Neural cell (in vitro differentiated cells): ENCODE measurements around the gene CES5A. TPM values are rescaled to one million over a fixed set of nuclear protein-coding genes. Genes with fewer than 3 reads are reported as not detected.
"Not testable (repeated sequence)": the region's sequence is repeated elsewhere in the genome, so short reads cannot be mapped to it uniquely, and the experiment has no call there.

Experiments
- H2AFZ ChIP-seq: fragments of 200-600, 300-800 bp; sonication (generic), shearing (Covaris generic); 2 replicates; pipeline ENCODE4 v1.6.0; 2014; ENCODE audit warnings: low read depth, mild to moderate bottlenecking, antibody characterized with exemption, low read length, moderate library complexity
- H3F3A ChIP-seq: fragments of 200-600 bp; shearing (Covaris generic); 2 replicates; pipeline ENCODE4 v1.6.1; 2016; ENCODE audit warnings: mild to moderate bottlenecking, moderate library complexity, mixed read lengths, antibody characterized with exemption, low read length; ENCODE audit not compliant: insufficient read depth, poor library complexity, severe bottlenecking
- H3K27ac ChIP-seq: fragments of 200-600, 300-800 bp; sonication (generic), shearing (Covaris generic); 2 replicates; pipeline ENCODE4 v1.5.1; 2014; ENCODE audit warnings: mild to moderate bottlenecking, low read length, moderate library complexity
- H3K27me3 ChIP-seq: fragments of 300-800, 200-600 bp; sonication (generic), shearing (Covaris generic); 2 replicates; pipeline ENCODE4 v1.6.0; 2014; ENCODE audit warnings: mild to moderate bottlenecking, low read depth, low read length, moderate library complexity; ENCODE audit not compliant: insufficient read depth
- H3K36me3 ChIP-seq: fragments of 300-800, 200-600 bp; sonication (generic), shearing (Covaris generic); 2 replicates; pipeline ENCODE4 v1.5.1; 2014; ENCODE audit warnings: mild to moderate bottlenecking, antibody characterized with exemption, low read length, moderate library complexity; ENCODE audit not compliant: insufficient read depth
- H3K4me2 ChIP-seq: fragments of 300-800, 200-600 bp; sonication (generic), shearing (Covaris generic); 2 replicates; pipeline ENCODE4 v1.6.0; 2014; ENCODE audit warnings: mild to moderate bottlenecking, low read length
- H3K4me3 ChIP-seq: fragments of 300-800, 200-600 bp; sonication (generic), shearing (Covaris generic); 2 replicates; pipeline ENCODE4 v1.5.1; 2014; ENCODE audit warnings: mild to moderate bottlenecking, low read length, moderate library complexity
- H3K79me2 ChIP-seq: fragments of 200-600 bp; shearing (Covaris generic); replicated peaks from 2 replicates; pipeline ENCODE4 v1.6.0; 2014; ENCODE audit warnings: mild to moderate bottlenecking, low read length, moderate library complexity; ENCODE audit not compliant: insufficient read depth
- H3K9ac ChIP-seq: fragments of 300-800, 200-600 bp; sonication (generic), shearing (Covaris generic); 2 replicates; pipeline ENCODE4 v1.6.1; 2016; ENCODE audit warnings: mild to moderate bottlenecking, low read length, mixed read lengths
- H3K9me2 ChIP-seq: fragments of 200-600 bp; shearing (Covaris generic); 2 replicates; pipeline ENCODE4 v1.6.1; 2016; ENCODE audit warnings: mild to moderate bottlenecking, low read length, mixed read lengths; ENCODE audit not compliant: insufficient read depth
- H3K9me3 ChIP-seq: fragments of 200-600, 300-800 bp; sonication (generic), shearing (Covaris generic); 2 replicates; pipeline ENCODE4 v1.6.1; 2016; ENCODE audit warnings: mild to moderate bottlenecking, mixed run types, low read length, moderate library complexity, mixed read lengths
- H4K20me1 ChIP-seq: fragments of 200-600 bp; shearing (Covaris generic); 2 replicates; pipeline ENCODE4 v1.6.1; 2016; ENCODE audit warnings: mild to moderate bottlenecking, mixed run types; ENCODE audit not compliant: insufficient read depth
- EP300 ChIP-seq: fragments of 450-650 bp; conservative IDR thresholded peaks from 2 replicates; pipeline ENCODE4 v1.6.1; 2014; ENCODE audit warnings: antibody characterized with exemption, mild to moderate bottlenecking, moderate library complexity; ENCODE audit not compliant: poor library complexity, severe bottlenecking
- EZH2 ChIP-seq: fragments of 200-600, 300-800 bp; shearing (Covaris generic), sonication (generic); IDR thresholded peaks from 2 replicates; pipeline ENCODE4 v1.6.1; 2014; ENCODE audit warnings: antibody characterized with exemption, low read length, borderline replicate concordance, mild to moderate bottlenecking; ENCODE audit not compliant: insufficient read depth, poor library complexity, severe bottlenecking
- MXI1 ChIP-seq: fragments of 450-650 bp; conservative IDR thresholded peaks from 2 replicates; pipeline ENCODE4 v1.6.1; 2014; ENCODE audit warnings: antibody characterized with exemption, mild to moderate bottlenecking; ENCODE audit not compliant: poor library complexity, severe bottlenecking
- POLR2AphosphoS5 ChIP-seq: IDR thresholded peaks from 2 replicates; pipeline ENCODE4 v1.6.1; 2012
- RAD21 ChIP-seq: fragments of 450-650 bp; conservative IDR thresholded peaks from 2 replicates; pipeline ENCODE4 v1.6.1; 2014; ENCODE audit warnings: antibody characterized with exemption, mild to moderate bottlenecking, moderate library complexity
- SMC3 ChIP-seq: fragments of 450-650 bp; conservative IDR thresholded peaks from 2 replicates; pipeline ENCODE4 v1.6.1; 2014; ENCODE audit warnings: antibody characterized with exemption, mild to moderate bottlenecking, moderate library complexity; ENCODE audit not compliant: poor library complexity
- TAF1 ChIP-seq: IDR thresholded peaks from 2 replicates; pipeline ENCODE4 v1.6.1; 2012; ENCODE audit warnings: low read depth
- polyA plus RNA-seq: library from polyadenylated mRNA; depleted of rRNA; stranded (reverse); fragments of >200 nt; gene quantifications from 2 replicates; pipeline ENCODE4 v1.2.3, GENCODE V29; 2014
- TF ChIP-seq, protein P1 (sequence below): fragments of 450-650 bp; IDR thresholded peaks from 2 replicates; pipeline ENCODE4 v1.5.1; 2014; ENCODE audit warnings: antibody characterized with exemption, mild to moderate bottlenecking, moderate library complexity; ENCODE audit not compliant: poor library complexity, severe bottlenecking
- TF ChIP-seq, protein P2 (sequence below): IDR thresholded peaks from 2 replicates; pipeline ENCODE4 v1.6.1; 2012; ENCODE audit warnings: borderline replicate concordance

The CES5A gene
- polyA plus RNA-seq, 1 donor from 2014 or later = 0.27 TPM

DNA sequence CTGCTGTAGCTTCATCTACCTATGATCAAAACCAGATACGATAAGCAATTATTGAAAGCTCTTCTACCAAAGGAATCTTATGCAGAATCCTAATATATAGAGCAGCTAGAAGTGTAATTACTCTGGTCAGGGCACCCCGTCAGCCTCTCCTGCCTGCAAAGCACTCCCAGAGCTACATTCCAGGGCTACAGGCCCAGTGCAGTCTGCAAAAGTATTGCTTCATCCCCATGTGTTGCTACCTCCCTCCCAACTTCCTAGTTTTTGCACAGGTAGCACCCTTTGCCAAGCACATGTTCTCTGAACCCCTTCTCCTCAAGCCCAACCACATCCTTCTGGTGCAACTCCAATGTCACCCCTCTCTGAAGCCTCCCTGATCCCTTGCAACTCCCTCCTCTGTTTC is 7.0 kb downstream of the CES5A start:
- H3K27ac ChIP-seq = no peak overlapping the region
- no peaks in the 10 kb centered on the region for H3F3A ChIP-seq
- H4K20me1 ChIP-seq = no peaks in the 10 kb centered on the region
- no peaks in the 10 kb centered on the region for H3K79me2 ChIP-seq
- no peak for TF ChIP-seq POLR2AphosphoS5
- no peak for TF ChIP-seq MXI1
- TF ChIP-seq EZH2 = no peak
- no peak for TF ChIP-seq RAD21
- TF ChIP-seq TAF1 = no peak
- no peak for TF ChIP-seq EP300
- TF ChIP-seq, protein P1, sequence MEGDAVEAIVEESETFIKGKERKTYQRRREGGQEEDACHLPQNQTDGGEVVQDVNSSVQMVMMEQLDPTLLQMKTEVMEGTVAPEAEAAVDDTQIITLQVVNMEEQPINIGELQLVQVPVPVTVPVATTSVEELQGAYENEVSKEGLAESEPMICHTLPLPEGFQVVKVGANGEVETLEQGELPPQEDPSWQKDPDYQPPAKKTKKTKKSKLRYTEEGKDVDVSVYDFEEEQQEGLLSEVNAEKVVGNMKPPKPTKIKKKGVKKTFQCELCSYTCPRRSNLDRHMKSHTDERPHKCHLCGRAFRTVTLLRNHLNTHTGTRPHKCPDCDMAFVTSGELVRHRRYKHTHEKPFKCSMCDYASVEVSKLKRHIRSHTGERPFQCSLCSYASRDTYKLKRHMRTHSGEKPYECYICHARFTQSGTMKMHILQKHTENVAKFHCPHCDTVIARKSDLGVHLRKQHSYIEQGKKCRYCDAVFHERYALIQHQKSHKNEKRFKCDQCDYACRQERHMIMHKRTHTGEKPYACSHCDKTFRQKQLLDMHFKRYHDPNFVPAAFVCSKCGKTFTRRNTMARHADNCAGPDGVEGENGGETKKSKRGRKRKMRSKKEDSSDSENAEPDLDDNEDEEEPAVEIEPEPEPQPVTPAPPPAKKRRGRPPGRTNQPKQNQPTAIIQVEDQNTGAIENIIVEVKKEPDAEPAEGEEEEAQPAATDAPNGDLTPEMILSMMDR = no peak
- no peak for TF ChIP-seq SMC3
- TF ChIP-seq, protein P2, sequence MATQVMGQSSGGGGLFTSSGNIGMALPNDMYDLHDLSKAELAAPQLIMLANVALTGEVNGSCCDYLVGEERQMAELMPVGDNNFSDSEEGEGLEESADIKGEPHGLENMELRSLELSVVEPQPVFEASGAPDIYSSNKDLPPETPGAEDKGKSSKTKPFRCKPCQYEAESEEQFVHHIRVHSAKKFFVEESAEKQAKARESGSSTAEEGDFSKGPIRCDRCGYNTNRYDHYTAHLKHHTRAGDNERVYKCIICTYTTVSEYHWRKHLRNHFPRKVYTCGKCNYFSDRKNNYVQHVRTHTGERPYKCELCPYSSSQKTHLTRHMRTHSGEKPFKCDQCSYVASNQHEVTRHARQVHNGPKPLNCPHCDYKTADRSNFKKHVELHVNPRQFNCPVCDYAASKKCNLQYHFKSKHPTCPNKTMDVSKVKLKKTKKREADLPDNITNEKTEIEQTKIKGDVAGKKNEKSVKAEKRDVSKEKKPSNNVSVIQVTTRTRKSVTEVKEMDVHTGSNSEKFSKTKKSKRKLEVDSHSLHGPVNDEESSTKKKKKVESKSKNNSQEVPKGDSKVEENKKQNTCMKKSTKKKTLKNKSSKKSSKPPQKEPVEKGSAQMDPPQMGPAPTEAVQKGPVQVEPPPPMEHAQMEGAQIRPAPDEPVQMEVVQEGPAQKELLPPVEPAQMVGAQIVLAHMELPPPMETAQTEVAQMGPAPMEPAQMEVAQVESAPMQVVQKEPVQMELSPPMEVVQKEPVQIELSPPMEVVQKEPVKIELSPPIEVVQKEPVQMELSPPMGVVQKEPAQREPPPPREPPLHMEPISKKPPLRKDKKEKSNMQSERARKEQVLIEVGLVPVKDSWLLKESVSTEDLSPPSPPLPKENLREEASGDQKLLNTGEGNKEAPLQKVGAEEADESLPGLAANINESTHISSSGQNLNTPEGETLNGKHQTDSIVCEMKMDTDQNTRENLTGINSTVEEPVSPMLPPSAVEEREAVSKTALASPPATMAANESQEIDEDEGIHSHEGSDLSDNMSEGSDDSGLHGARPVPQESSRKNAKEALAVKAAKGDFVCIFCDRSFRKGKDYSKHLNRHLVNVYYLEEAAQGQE = no peak
- no peak overlapping the region for H3K4me3 ChIP-seq
- H2AFZ ChIP-seq = no peak overlapping the region
- H3K27me3 ChIP-seq = no peaks in the 10 kb centered on the region
- H3K9me3 ChIP-seq = no peaks in the 10 kb centered on the region
- H3K9ac ChIP-seq = no peak overlapping the region
- H3K4me2 ChIP-seq = no peak overlapping the region
- no peaks in the 10 kb centered on the region for H3K36me3 ChIP-seq
- H3K9me2 ChIP-seq = no peaks in the 10 kb centered on the region

DNA sequence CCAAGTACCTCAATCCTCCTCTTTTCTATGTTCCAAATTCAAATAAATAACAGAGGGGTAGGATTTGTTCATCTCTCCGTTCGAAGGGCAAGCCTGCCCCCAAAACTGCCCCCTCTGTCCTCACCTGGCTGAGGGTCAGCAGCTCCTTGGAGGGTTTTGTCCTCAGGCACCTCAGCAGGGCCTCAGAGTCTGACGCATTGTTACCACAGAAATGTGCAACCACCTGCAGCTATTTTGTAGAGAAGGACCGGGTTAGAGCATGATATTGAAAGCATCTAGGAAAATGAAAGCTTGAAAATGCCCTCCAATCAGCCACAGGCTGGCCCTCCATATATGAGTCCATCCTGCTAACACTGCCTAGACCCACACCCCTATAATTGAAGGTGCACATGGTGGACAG is 13.9 kb downstream of the CES5A start:
- Histone ChIP-seq H4K20me1 (no peaks in the 10 kb centered on the region), H3K4me2 (no peak overlapping the region), H3K27me3 (no peaks in the 10 kb centered on the region), H3K36me3 (no peaks in the 10 kb centered on the region), H3K4me3 (no peak overlapping the region), H3F3A (no peaks in the 10 kb centered on the region), H3K27ac (no peak overlapping the region), H3K9me3 (no peaks in the 10 kb centered on the region), H3K9ac (no peak overlapping the region), H2AFZ (no peak overlapping the region), H3K9me2 (no peaks in the 10 kb centered on the region), H3K79me2 (no peaks in the 10 kb centered on the region)
- TF ChIP-seq EZH2 = no peak
- TF ChIP-seq MXI1 = no peak
- TF ChIP-seq, protein P2 = no peak
- no peak for TF ChIP-seq POLR2AphosphoS5
- TF ChIP-seq TAF1 = no peak
- no peak for TF ChIP-seq SMC3
- TF ChIP-seq RAD21 = no peak
- TF ChIP-seq, protein P1 = no peak
- no peak for TF ChIP-seq EP300

DNA sequence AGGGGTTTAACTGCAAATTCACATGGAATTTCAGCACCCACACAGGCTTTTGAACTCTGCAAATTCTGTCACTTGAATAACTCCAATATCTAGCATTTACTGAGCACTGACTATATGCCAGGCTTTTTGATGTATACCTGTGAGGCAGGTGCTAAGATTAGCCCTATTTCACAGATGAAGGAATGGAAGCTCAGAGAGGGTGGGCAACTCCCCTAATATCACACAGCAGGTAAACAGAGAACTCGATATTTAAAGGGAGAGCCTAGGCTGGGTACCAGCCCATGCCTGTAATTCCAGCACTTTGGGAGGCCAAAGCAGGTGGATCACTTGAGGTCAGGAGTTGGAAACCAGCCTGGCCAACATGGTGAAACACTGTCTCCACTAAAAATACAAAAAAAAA is 17.5 kb downstream of the CES5A start:
- H2AFZ ChIP-seq, H3K9ac ChIP-seq, H3K79me2 ChIP-seq, H3F3A ChIP-seq, H3K9me3 ChIP-seq, H3K4me2 ChIP-seq, H3K4me3 ChIP-seq, H3K27me3 ChIP-seq, H4K20me1 ChIP-seq, H3K27ac ChIP-seq, H3K36me3 ChIP-seq, H3K9me2 ChIP-seq: not testable (repeated sequence)
